ENCODE measurements around the gene GMDS. TPM values are rescaled to one million over a fixed set of nuclear protein-coding genes. Genes with fewer than 3 reads are reported as not detected.

GMDS gene
- total RNA-seq, 1 donor from 2014 or later = 30.2 TPM

DNA sequence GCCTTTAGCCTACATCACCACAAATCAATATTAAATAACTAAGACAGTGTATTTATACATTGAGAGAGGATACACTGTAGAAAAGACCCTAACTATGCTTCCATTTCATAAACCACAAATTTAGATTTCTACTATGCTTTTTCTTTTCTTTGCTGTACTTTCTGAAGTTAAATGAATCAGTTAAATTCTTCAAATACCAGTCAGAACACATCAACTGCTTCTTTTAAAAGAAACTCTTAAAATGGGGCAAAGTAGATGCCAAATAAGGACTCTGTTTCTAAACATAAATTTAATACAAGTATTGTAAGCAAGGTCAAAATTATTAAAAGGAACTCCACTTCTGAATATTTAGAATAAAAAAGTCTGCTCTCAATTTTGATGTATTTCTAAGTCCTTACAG is 76.9 kb downstream of the GMDS start:
- Histone ChIP-seq H3K4me3 (no peak overlapping the region), H3K27me3 (no peaks in the 10 kb centered on the region), H3K9me3 (no peaks in the 10 kb centered on the region), H3K4me1 (no peaks in the 10 kb centered on the region), H3K36me3 (no peaks in the 10 kb centered on the region), H3K27ac (no peak overlapping the region)
- no peak for DNase-seq (ENCODE audit: extremely low spot score in 2 of 2)
- TF ChIP-seq POLR2AphosphoS5 (IDR thresholded peaks at IDR 0.05; ENCODE audit: insufficient read depth in 1 of 2, low read depth in 1 of 2) (no peak), POLR2A (IDR thresholded peaks at IDR 0.05) (no peak)
- TF ChIP-seq, protein P1, sequence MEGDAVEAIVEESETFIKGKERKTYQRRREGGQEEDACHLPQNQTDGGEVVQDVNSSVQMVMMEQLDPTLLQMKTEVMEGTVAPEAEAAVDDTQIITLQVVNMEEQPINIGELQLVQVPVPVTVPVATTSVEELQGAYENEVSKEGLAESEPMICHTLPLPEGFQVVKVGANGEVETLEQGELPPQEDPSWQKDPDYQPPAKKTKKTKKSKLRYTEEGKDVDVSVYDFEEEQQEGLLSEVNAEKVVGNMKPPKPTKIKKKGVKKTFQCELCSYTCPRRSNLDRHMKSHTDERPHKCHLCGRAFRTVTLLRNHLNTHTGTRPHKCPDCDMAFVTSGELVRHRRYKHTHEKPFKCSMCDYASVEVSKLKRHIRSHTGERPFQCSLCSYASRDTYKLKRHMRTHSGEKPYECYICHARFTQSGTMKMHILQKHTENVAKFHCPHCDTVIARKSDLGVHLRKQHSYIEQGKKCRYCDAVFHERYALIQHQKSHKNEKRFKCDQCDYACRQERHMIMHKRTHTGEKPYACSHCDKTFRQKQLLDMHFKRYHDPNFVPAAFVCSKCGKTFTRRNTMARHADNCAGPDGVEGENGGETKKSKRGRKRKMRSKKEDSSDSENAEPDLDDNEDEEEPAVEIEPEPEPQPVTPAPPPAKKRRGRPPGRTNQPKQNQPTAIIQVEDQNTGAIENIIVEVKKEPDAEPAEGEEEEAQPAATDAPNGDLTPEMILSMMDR (IDR thresholded peaks at IDR 0.05) = no peak
- intact Hi-C loops (cut with DNase I) = no loop called here

DNA sequence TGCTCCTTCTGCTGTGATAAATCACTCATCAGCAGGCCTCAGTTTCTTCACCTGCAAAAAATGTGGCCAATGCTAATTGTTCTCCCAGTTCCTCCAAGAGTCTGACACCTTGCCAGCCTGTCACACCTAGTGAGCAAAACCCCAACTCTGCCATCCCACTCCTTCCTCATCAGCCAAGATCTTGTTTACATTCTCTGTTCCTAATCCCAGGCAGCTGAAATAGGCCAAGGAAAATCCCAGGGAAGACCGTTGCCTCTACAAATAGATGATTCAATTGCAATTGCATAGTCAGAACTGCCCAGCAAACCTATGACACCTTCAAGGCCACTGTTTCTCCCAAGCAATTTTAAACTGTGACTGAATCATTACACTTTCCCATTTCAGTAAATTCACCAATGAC is 78.7 kb downstream of the GMDS start:
- no peak for DNase-seq (ENCODE audit: extremely low spot score in 2 of 2)
- intact Hi-C loops (cut with DNase I) = no loop called here
- no peak for TF ChIP-seq POLR2AphosphoS5 (IDR thresholded peaks at IDR 0.05; ENCODE audit: insufficient read depth in 1 of 2, low read depth in 1 of 2)
- TF ChIP-seq, protein P1 (IDR thresholded peaks at IDR 0.05) = no peak
- TF ChIP-seq POLR2A (IDR thresholded peaks at IDR 0.05) = no peak
- Histone ChIP-seq H3K4me3 (no peak overlapping the region), H3K9me3 (no peaks in the 10 kb centered on the region), H3K27ac (no peak overlapping the region), H3K36me3 (no peaks in the 10 kb centered on the region), H3K27me3 (no peaks in the 10 kb centered on the region), H3K4me1 (peaks cover 12% of the 10 kb centered on the region)

DNA sequence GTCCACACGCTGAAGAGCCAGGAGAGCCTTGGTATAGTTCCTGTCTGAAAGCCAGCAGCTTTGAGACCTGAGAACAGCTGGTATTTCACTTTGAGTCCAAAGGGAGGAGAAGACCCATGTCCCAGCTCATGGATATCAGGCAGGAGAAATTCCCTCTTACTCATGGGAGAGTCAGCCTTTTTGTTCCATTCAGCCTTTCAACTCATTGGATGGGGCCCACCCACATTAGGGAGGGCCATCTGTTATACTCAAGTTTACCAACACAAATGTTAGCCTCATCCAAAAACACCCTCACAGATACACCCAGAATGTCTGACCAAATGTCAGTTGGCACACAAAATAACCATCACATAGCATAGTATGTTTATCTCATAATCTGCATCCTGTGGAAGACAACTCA is 80.1 kb downstream of the GMDS start:
- H3K27ac ChIP-seq = no peak overlapping the region
- DNase-seq (ENCODE audit: extremely low spot score in 2 of 2) = no peak
- TF ChIP-seq, protein P1 (IDR thresholded peaks at IDR 0.05) = no peak
- TF ChIP-seq POLR2A (IDR thresholded peaks at IDR 0.05) = no peak
- no peak for TF ChIP-seq POLR2AphosphoS5 (IDR thresholded peaks at IDR 0.05; ENCODE audit: insufficient read depth in 1 of 2, low read depth in 1 of 2)
- no peaks in the 10 kb centered on the region for H3K27me3 ChIP-seq
- no peaks in the 10 kb centered on the region for H3K9me3 ChIP-seq
- peaks cover 14% of the 10 kb centered on the region for H3K4me1 ChIP-seq
- no peak overlapping the region for H3K4me3 ChIP-seq
- intact Hi-C loops (cut with DNase I) = no loop called here
- H3K36me3 ChIP-seq = no peaks in the 10 kb centered on the region

DNA sequence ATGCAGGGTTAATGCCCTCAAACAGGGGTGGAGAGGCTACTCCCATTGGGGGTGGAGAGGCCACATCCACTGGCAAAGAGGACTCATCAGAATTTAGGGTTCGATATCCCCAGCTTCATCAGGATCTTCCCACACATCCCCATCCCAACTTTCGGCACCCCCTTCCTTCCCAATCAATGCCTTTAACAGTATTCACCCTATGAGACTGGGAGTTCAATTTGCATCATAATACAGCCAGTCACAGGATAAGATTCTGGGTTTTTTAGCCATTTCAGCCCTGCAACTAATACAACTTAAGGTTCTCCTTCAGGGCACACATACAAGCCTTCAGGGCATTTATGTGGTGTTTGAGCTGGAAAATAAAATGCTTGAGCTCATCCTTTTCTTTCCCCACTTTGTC is 80.9 kb downstream of the GMDS start:
- no peak for TF ChIP-seq POLR2AphosphoS5 (IDR thresholded peaks at IDR 0.05; ENCODE audit: insufficient read depth in 1 of 2, low read depth in 1 of 2)
- TF ChIP-seq, protein P1 (IDR thresholded peaks at IDR 0.05) = no peak
- TF ChIP-seq POLR2A (IDR thresholded peaks at IDR 0.05) = no peak
- Histone ChIP-seq H3K9me3 (no peaks in the 10 kb centered on the region), H3K4me3 (no peak overlapping the region), H3K27ac (no peak overlapping the region), H3K4me1 (peaks cover 14% of the 10 kb centered on the region), H3K36me3 (no peaks in the 10 kb centered on the region), H3K27me3 (no peaks in the 10 kb centered on the region)
- intact Hi-C loops (cut with DNase I) = no loop called here
- no peak for DNase-seq (ENCODE audit: extremely low spot score in 2 of 2)

DNA sequence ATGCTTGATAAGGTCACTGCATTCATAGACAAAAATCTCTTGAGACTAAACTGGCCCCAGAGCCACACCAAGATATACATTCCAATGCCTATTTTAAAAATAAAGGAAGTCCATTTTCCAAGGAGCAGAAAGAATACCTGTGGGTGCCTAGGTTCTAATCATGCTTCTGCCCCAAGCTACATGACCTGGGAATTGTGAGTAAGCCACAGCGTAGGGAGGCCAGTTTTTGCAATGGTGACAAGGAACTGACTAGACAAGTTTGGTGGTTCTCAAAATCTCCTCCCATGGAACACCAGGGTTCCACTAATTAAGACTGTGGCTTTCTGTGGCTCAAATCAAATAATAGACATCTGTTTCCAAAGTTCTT is 83.3 kb downstream of the GMDS start:
- Histone ChIP-seq H3K4me1 (peaks cover 14% of the 10 kb centered on the region), H3K27me3 (no peaks in the 10 kb centered on the region), H3K27ac (no peak overlapping the region), H3K4me3 (no peak overlapping the region), H3K36me3 (no peaks in the 10 kb centered on the region), H3K9me3 (no peaks in the 10 kb centered on the region)
- TF ChIP-seq POLR2AphosphoS5 (IDR thresholded peaks at IDR 0.05; ENCODE audit: insufficient read depth in 1 of 2, low read depth in 1 of 2) (no peak), POLR2A (IDR thresholded peaks at IDR 0.05) (no peak)
- TF ChIP-seq, protein P1 (IDR thresholded peaks at IDR 0.05) = no peak
- intact Hi-C loops (cut with DNase I) = no loop called here
- no peak for DNase-seq (ENCODE audit: extremely low spot score in 2 of 2)

All from vagina (tissue), 2 donors.